T-helper 2 cell treated with Interferon-gamma antibody and Interleukin-4, amounts not matched to agents 5 μg/mL and 100 μg/mL, for 36 hours (primary cell): ENCODE results near the gene PLPP6.
"Not testable (repeated sequence)": the region's sequence is repeated elsewhere in the genome, so short reads cannot be mapped to it uniquely, and the experiment has no call there.

Experiments used
- DNase-seq: peaks from one replicate; pipeline ENCODE4 v3.0.0; 2021; ENCODE audit warnings: low spot score
- H3K27ac Mint-ChIP-seq: one replicate; pipeline ENCODE4 v1.8.0; 2021; ENCODE audit warnings: mild to moderate bottlenecking, mixed read lengths
- H3K27me3 Mint-ChIP-seq: one replicate; pipeline ENCODE4 v1.8.0; 2021; ENCODE audit warnings: low read depth, mixed read lengths
- H3K36me3 Mint-ChIP-seq: one replicate; pipeline ENCODE4 v1.8.0; 2021; ENCODE audit warnings: low read depth, mixed read lengths
- H3K4me1 Mint-ChIP-seq: one replicate; pipeline ENCODE4 v1.8.0; 2021; ENCODE audit warnings: low read depth, mixed read lengths
- H3K4me3 Mint-ChIP-seq: one replicate; pipeline ENCODE4 v1.8.0; 2022; ENCODE audit warnings: mild to moderate bottlenecking, moderate library complexity, mixed read lengths
- H3K9me3 Mint-ChIP-seq: one replicate; pipeline ENCODE4 v1.8.0; 2021; ENCODE audit warnings: mixed read lengths

The PLPP6 gene

DNA sequence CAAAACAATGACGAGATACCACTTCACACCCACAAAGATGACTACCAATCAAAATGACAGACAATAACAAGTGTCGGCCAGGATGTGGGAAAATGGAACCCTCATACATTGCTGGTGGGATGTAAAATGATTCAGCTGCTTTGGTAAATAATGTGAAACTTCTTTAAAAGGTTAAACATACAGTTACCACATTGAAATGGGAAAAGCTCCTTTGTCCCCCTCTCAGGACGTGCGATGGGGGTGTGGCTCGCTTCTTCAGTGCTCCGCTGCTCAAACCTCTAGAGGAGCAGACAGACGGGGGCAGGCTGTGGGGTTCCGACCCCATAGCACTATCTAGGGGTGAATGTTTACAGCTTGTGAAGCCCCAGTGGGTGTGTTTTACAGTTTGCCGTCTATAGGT, 8.0 kb upstream of the PLPP6 start:
- no peaks in the 10 kb centered on the region for H3K9me3 Mint-ChIP-seq
- H3K36me3 Mint-ChIP-seq = no peaks in the 10 kb centered on the region
- peaks cover 9% of the 10 kb centered on the region for H3K27me3 Mint-ChIP-seq
- no peak overlapping the region for H3K27ac Mint-ChIP-seq
- H3K4me1 Mint-ChIP-seq = peaks cover 1% of the 10 kb centered on the region
- no peak overlapping the region for H3K4me3 Mint-ChIP-seq
- no peak for DNase-seq

GRCh38 chr9:4654538-4654937, 7.6 kb upstream of the PLPP6 start:
- DNase-seq = no peak
- Mint-ChIP-seq H3K27ac (no peak overlapping the region), H3K4me1 (peaks cover 1% of the 10 kb centered on the region), H3K9me3 (no peaks in the 10 kb centered on the region), H3K4me3 (no peak overlapping the region), H3K36me3 (no peaks in the 10 kb centered on the region), H3K27me3 (peaks cover 11% of the 10 kb centered on the region)

DNA sequence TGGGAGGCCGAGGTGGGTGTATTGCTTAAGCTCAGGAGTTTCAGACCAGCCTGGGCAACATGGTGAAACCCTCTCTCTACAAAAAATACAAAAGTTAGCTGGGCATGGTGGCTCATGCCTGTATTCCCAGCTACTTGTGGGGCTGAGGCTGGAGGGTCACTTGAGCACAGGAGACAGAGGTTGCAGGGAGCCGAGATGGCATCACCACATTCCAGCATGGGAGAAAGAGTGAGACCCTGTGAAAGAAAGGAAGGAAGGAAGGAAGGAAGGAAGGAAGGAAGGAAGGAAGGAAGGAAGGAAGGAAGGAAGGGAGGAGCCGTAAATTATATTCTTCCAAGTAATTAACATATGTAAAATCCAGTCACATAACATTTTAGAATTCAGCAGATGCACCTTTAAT, 5.9 kb upstream of the PLPP6 start:
- not testable (repeated sequence) for H3K36me3 Mint-ChIP-seq, H3K9me3 Mint-ChIP-seq, H3K4me1 Mint-ChIP-seq, H3K27ac Mint-ChIP-seq, DNase-seq, H3K4me3 Mint-ChIP-seq
- peaks cover 11% of the 10 kb centered on the region for H3K27me3 Mint-ChIP-seq

DNA sequence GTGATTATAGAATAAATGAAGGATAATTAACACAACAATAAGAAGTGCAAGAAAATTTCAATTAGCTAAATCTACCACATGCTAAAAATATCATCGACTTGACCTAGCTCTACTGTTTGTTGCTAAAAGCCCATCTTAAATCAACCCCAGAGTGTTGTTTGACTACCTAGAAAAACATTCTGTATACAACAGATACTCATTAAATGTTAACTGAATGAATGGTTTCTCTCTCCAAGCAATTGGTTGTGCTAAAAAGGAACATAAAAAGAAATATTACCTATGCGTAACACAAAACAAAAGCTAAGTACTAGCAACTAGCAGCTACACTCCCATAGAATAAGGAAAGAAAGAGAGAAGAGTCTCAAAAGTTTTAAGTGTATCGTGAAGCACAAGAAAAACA, 5.5 kb upstream of the PLPP6 start:
- Mint-ChIP-seq H3K27me3 (peaks cover 9% of the 10 kb centered on the region), H3K9me3 (no peaks in the 10 kb centered on the region), H3K27ac (no peak overlapping the region)

GRCh38 chr9:4657426-4658159, 4.5 kb upstream of the PLPP6 start:
- DNase-seq = no peak
- Mint-ChIP-seq H3K4me3 (no peak overlapping the region), H3K27ac (no peak overlapping the region), H3K9me3 (no peaks in the 10 kb centered on the region), H3K36me3 (no peaks in the 10 kb centered on the region), H3K4me1 (peaks cover 6% of the 10 kb centered on the region), H3K27me3 (peaks cover 9% of the 10 kb centered on the region)

More for the DNA sequence above, 5.5 kb upstream of the PLPP6 start:
- no peak for DNase-seq
- Mint-ChIP-seq H3K4me1 (peaks cover 1% of the 10 kb centered on the region), H3K36me3 (no peaks in the 10 kb centered on the region), H3K4me3 (no peak overlapping the region)

DNA sequence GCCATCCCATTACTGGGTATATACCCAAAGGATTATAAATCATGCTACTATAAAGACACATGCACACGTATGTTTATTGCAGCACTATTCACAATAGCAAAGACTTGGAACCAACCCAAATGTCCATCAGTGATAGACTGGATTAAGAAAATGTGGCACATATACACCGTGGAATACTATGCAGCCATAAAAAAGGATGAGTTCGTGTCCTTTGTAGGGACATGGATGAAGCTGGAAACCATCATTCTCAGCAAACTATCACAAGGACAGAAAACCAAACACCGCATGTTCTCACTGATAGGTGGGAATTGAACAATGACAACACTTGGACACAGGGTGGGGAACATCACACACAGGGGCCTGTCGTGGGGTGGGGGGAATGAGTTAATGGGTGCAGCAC, 1.4 kb upstream of the PLPP6 start:
- DNase-seq, H3K36me3 Mint-ChIP-seq, H3K9me3 Mint-ChIP-seq, H3K27me3 Mint-ChIP-seq, H3K4me3 Mint-ChIP-seq, H3K27ac Mint-ChIP-seq: not testable (repeated sequence)
- H3K4me1 Mint-ChIP-seq = peaks cover 32% of the 10 kb centered on the region

- DNase-seq = no peak
- H3K36me3 Mint-ChIP-seq = peaks cover 3% of the 10 kb centered on the region
- no peak overlapping the region for H3K27ac Mint-ChIP-seq
- H3K4me3 Mint-ChIP-seq = peak overlapping the region; percentile 90
- peaks cover 37% of the 10 kb centered on the region for H3K4me1 Mint-ChIP-seq
- H3K9me3 Mint-ChIP-seq = no peaks in the 10 kb centered on the region
- H3K27me3 Mint-ChIP-seq = peaks cover 9% of the 10 kb centered on the region
These were observed 929 bp upstream of the PLPP6 start for GRCh38 chr9:4661165-4661564.

DNA sequence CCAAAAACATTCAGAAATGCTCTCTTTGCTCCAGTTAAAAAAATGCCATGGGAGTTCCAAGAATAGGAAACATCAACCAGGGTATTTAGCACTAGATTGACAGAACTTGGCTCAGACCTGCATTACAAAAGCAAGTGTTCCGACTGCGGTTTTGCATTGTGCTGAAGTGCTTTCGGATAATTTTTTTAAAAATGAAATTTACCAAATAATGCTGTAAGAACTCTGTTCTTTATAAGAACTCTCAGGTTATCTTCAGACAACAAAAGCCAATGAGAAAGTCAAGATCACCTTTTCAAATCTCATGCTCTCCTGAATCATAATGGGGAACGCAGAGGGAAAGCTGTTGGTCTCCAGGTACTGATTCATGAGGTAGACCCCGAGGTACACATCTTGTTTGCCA, 483 bp upstream of the PLPP6 start:
- DNase-seq = no peak
- Mint-ChIP-seq H3K27ac (peak overlapping the region; percentile 77), H3K27me3 (peaks cover 12% of the 10 kb centered on the region), H3K36me3 (peaks cover 3% of the 10 kb centered on the region), H3K4me1 (peaks cover 40% of the 10 kb centered on the region), H3K9me3 (no peaks in the 10 kb centered on the region), H3K4me3 (peak overlapping the region; percentile 90)

GRCh38 chr9:4662989-4663792, 1.1 kb downstream of the PLPP6 start:
- peaks cover 46% of the 10 kb centered on the region for H3K4me1 Mint-ChIP-seq
- peak overlapping the region; percentile 90 for H3K4me3 Mint-ChIP-seq
- H3K36me3 Mint-ChIP-seq = peaks cover 3% of the 10 kb centered on the region
- peak overlapping the region; percentile 73 for H3K27ac Mint-ChIP-seq
- peaks cover 19% of the 10 kb centered on the region for H3K27me3 Mint-ChIP-seq
- no peaks in the 10 kb centered on the region for H3K9me3 Mint-ChIP-seq
- no peak for DNase-seq

- peaks cover 19% of the 10 kb centered on the region for H3K27me3 Mint-ChIP-seq
- peaks cover 48% of the 10 kb centered on the region for H3K4me1 Mint-ChIP-seq
- peak overlapping the region; percentile 2 for H3K4me3 Mint-ChIP-seq
These were observed 1.9 kb downstream of the PLPP6 start for GRCh38 chr9:4663956-4664355.

DNA sequence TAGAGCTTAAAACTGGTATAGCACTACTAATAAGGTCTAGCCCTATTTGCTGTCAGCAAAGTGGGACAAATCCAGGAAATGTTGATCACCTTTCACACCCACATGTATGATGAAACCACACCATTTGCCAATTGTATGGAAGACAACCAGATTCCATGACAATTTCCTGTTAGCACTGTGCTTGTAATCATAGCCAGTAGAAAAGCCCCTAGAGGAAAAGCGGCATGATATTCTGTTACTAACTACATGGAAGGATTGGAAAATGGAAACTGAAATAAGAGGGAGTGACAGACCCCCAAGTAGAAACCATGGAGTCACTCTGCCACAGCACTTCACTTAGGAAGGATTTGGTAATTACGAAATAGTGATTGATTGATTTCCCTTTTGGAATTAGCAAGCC, 3.3 kb downstream of the PLPP6 start:
- Mint-ChIP-seq H3K4me3 (peak overlapping the region; percentile 78), H3K36me3 (peaks cover 3% of the 10 kb centered on the region), H3K4me1 (peaks cover 51% of the 10 kb centered on the region), H3K27ac (no peak overlapping the region), H3K9me3 (no peaks in the 10 kb centered on the region), H3K27me3 (peaks cover 12% of the 10 kb centered on the region)
- no peak for DNase-seq

More at GRCh38 chr9:4663956-4664355, 1.9 kb downstream of the PLPP6 start:
- no peaks in the 10 kb centered on the region for H3K9me3 Mint-ChIP-seq
- H3K36me3 Mint-ChIP-seq = peaks cover 3% of the 10 kb centered on the region
- H3K27ac Mint-ChIP-seq = no peak overlapping the region
- DNase-seq = no peak

- H3K4me1 Mint-ChIP-seq = peaks cover 57% of the 10 kb centered on the region
- H3K36me3 Mint-ChIP-seq = peaks cover 3% of the 10 kb centered on the region
- H3K27me3 Mint-ChIP-seq = peaks cover 10% of the 10 kb centered on the region
- peak; percentile 40 for DNase-seq
- peak within 1 kb of the TSS; percentile 13 for H3K27ac Mint-ChIP-seq
- peak within 1 kb of the TSS; percentile 78 for H3K4me3 Mint-ChIP-seq
- no peaks in the 10 kb centered on the region for H3K9me3 Mint-ChIP-seq
These were observed 4.1 kb downstream of the PLPP6 start, which contains the start of gene SPATA6L for GRCh38 chr9:4666042-4666699. Gene SPATA6L (minus strand): TSS chr9:4666480. CDS start chr9:4666250, 230 bp downstream.

DNA sequence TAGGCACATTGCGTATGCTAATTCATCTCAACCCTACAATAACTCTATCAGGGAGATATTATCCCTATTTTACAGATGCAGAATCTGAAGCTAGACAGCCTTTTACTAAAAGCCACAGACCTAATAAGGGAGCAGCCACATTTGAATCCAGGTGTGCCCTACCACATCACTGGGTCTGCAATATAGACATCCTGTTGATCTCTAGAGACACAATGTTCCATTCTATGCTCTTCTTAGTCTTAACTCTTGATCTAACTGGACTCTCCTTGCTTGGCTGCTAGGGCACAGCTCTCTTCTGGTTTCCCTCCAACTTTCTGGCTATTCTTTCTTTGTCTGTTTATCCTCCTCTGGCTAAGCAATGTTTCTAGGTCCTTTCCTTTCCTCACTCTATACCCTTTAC, 5.6 kb downstream of the PLPP6 start:
- Mint-ChIP-seq H3K4me3 (no peak overlapping the region), H3K4me1 (peaks cover 53% of the 10 kb centered on the region), H3K36me3 (peaks cover 3% of the 10 kb centered on the region), H3K27me3 (peaks cover 10% of the 10 kb centered on the region), H3K9me3 (no peaks in the 10 kb centered on the region), H3K27ac (no peak overlapping the region)
- no peak for DNase-seq

GRCh38 chr9:4668604-4669003, 6.5 kb downstream of the PLPP6 start:
- Mint-ChIP-seq H3K4me3 (no peak overlapping the region), H3K27ac (no peak overlapping the region), H3K27me3 (peaks cover 10% of the 10 kb centered on the region), H3K9me3 (no peaks in the 10 kb centered on the region), H3K36me3 (peaks cover 3% of the 10 kb centered on the region), H3K4me1 (peaks cover 44% of the 10 kb centered on the region)
- DNase-seq = no peak
